Peyer's patch (tissue), 4 donors: ENCODE results near the gene TMC1.

Experiments used
- CTCF ChIP-seq, 6 experiments: fragments of 450-650 bp in 4 of 6; fragments of 200-600 bp in 2 of 6; sonication (generic) in 1 of 6; IDR thresholded peaks; one replicate each; pipeline ENCODE4 v1.5.1; 2017 to 2019; ENCODE audit warnings: antibody characterized with exemption in 6 of 6, mild to moderate bottlenecking in 3 of 6, moderate library complexity in 1 of 6
- POLR2A ChIP-seq, 2 donors: fragments of 450-650 bp; IDR thresholded peaks; one replicate each; pipeline ENCODE4 v1.5.1; 2017; ENCODE audit warnings: antibody characterized with exemption in 2 of 2, mild to moderate bottlenecking in 2 of 2, moderate library complexity in 2 of 2

DNA sequence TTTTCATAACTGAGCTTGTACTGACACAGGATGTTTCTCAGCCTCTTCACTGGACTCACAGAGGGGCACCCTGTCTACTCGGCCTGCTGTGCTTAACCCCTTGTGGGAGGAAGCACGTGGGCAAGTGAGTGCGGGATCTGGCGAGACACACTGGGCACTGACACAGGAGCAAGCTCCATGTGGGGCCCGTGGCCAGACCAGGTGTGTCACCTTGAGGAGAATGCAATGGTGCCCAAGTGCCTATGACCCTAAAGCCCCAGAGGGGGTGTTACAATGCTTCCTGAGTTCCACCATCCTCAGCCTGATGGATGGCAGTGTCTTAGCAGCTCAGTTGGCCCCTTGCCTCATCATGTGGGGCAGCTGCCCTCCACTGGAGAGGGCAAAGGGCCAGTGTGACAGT lies 302.6 kb downstream of the TMC1 start:
- no peak for TF ChIP-seq POLR2A (IDR thresholded peaks at IDR 0.05)
- no peak for TF ChIP-seq CTCF (IDR thresholded peaks at IDR 0.05)
